ENCODE results near the gene ATF6. TPM values are rescaled to one million over a fixed set of nuclear protein-coding genes. Genes with fewer than 3 reads are reported as not detected.

ATF6 gene
- total RNA-seq, 1 experiment from 2014 or later, result 20.9 TPM

GRCh38 chr1:161970633-161971032 is 204.5 kb downstream of the ATF6 start:
- Histone ChIP-seq H3K9me3 (ENCODE audit: control insufficient read depth in 1 of 2, insufficient read depth in 1 of 2, low read depth in 1 of 2, low read length in 2 of 2) (no peaks in the 10 kb centered on the region), H3K9me2 (ENCODE audit: insufficient read depth) (no peaks in the 10 kb centered on the region), H3K4me2 (ENCODE audit: low read length) (no peak overlapping the region), H3K27ac (ENCODE audit: low read depth, low read length) (no peak overlapping the region), H3K4me1 (ENCODE audit: control insufficient read depth in 1 of 2, insufficient read depth in 2 of 2, low read length in 2 of 2) (no peaks in the 10 kb centered on the region), H3K79me2 (ENCODE audit: insufficient read depth, low read length) (no peaks in the 10 kb centered on the region), H4K20me1 (ENCODE audit: insufficient read depth) (no peaks in the 10 kb centered on the region), H3K9ac (ENCODE audit: low read length) (no peak overlapping the region), H3K36me3 (ENCODE audit: control insufficient read depth in 1 of 2, insufficient read depth in 2 of 2, low read length in 2 of 2) (no peaks in the 10 kb centered on the region), H2AFZ (ENCODE audit: low read depth, low read length, poor library complexity, severe bottlenecking) (no peak overlapping the region), H3K4me3 (replicated peaks in 1 of 2; ENCODE audit: low read depth in 1 of 2, low read length in 2 of 2) (no peak overlapping the region), H3K27me3 (ENCODE audit: insufficient read depth, low read length) (no peaks in the 10 kb centered on the region)
- CTCF ChIA-PET, result no interaction called here
- POLR2A ChIA-PET, result no interaction called here
- RAD21 ChIA-PET (ENCODE audit: low non-redundant PET in 1 of 2, low total read pairs in 2 of 2, uncharacterized antibody in 2 of 2, unreplicated experiment in 2 of 2), result no interaction called here
- TF ChIP-seq CBX3 (IDR thresholded peaks at IDR 0.05; ENCODE audit: low read depth) (no peak), TCF7L2 (IDR thresholded peaks at IDR 0.05; ENCODE audit: borderline replicate concordance, extremely low read depth, insufficient read depth, insufficient read length) (no peak), EZH2 (IDR thresholded peaks at IDR 0.05) (no peak), YY1 (IDR thresholded peaks at IDR 0.05; ENCODE audit: extremely low read depth, insufficient replicate concordance, low read depth, low read length) (no peak), JUND (IDR thresholded peaks at IDR 0.05) (no peak), SP1 (IDR thresholded peaks at IDR 0.05; ENCODE audit: low read depth) (no peak), CEBPB (IDR thresholded peaks at IDR 0.05; ENCODE audit: low read depth) (no peak), SIN3A (IDR thresholded peaks at IDR 0.05; ENCODE audit: low read depth) (no peak), POLR2A (IDR thresholded peaks at IDR 0.05; ENCODE audit: borderline replicate concordance, extremely low read depth, insufficient read depth, insufficient read length) (no peak), ATF3 (IDR thresholded peaks at IDR 0.05) (no peak), EZH2phosphoT487 (IDR thresholded peaks at IDR 0.05; ENCODE audit: borderline replicate concordance) (no peak), REST (IDR thresholded peaks at IDR 0.05; ENCODE audit: low read depth) (no peak), ZBTB33 (IDR thresholded peaks at IDR 0.05; ENCODE audit: extremely low read depth, insufficient replicate concordance, low read length) (no peak), ELF1 (IDR thresholded peaks at IDR 0.05; ENCODE audit: borderline replicate concordance, low read depth) (no peak), FOSL1 (IDR thresholded peaks at IDR 0.05; ENCODE audit: low read depth) (no peak), ZFX (IDR thresholded peaks at IDR 0.05) (no peak)
- TF ChIP-seq, protein P1, sequence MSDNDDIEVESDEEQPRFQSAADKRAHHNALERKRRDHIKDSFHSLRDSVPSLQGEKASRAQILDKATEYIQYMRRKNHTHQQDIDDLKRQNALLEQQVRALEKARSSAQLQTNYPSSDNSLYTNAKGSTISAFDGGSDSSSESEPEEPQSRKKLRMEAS (IDR thresholded peaks at IDR 0.05), result no peak
- ATAC-seq (no peak; the same call in 1 of the 2 replicates), DNase-seq (ENCODE audit: low read depth, low spot score) (no peak)
- no TSS peak for BruUV-seq (replicated peaks)
- intact Hi-C loops (cut with micrococcal nuclease), result no loop called here

All from HCT116 (cell line).